Esophagus muscularis mucosa (tissue), 4 donors: ENCODE measurements around the gene PPME1. TPM values are rescaled to one million over a fixed set of nuclear protein-coding genes. Genes with fewer than 3 reads are reported as not detected.

ENCODE experiments used
- DNase-seq: peaks from one replicate; pipeline ENCODE4 v3.0.0-alpha.2; 2017; ENCODE audit errors: extremely low spot score
- H3K27ac ChIP-seq, 4 donors: fragments of 200-600 bp; sonication (generic); replicated peaks in 1 of 4; 1 replicate in 3 of 4; 2 replicates in 1 of 4; pipeline ENCODE4 v1.5.1; 2016 to 2019; ENCODE audit warnings: mild to moderate bottlenecking in 1 of 4
- H3K27me3 ChIP-seq, 4 donors: fragments of 200-600 bp; sonication (generic); one replicate each; pipeline versions ENCODE4 v1.5.1 to v1.6.0; 2016 to 2019
- H3K36me3 ChIP-seq, 4 donors: fragments of 200-600 bp; sonication (generic); one replicate each; pipeline ENCODE4 v1.5.1; 2016 to 2019
- H3K4me1 ChIP-seq, 4 donors: fragments of 200-600 bp; sonication (generic); one replicate each; pipeline ENCODE4 v1.5.1; 2016 to 2019
- H3K4me3 ChIP-seq, 4 donors: fragments of 200-600 bp; sonication (generic); 1 replicate in 2 of 4; 2 replicates in 2 of 4; pipeline ENCODE4 v1.5.1; 2016 to 2019; ENCODE audit warnings: mild to moderate bottlenecking in 4 of 4, moderate library complexity in 1 of 4
- H3K9me3 ChIP-seq, 4 donors: fragments of 200-600 bp; sonication (generic); 1 replicate in 3 of 4; 2 replicates in 1 of 4; pipeline ENCODE4 v1.5.1; 2016 to 2019
- EP300 ChIP-seq: sonication (generic); formaldehyde crosslinking; IDR thresholded peaks from one replicate; pipeline ENCODE4 v1.6.1; 2017; ENCODE audit warnings: antibody characterized with exemption
- POLR2A ChIP-seq: fragments of 450-650 bp; IDR thresholded peaks from one replicate; pipeline ENCODE4 v1.6.1; 2017; ENCODE audit warnings: antibody characterized with exemption, moderate library complexity, mild to moderate bottlenecking, low read depth
- POLR2AphosphoS5 ChIP-seq, 2 donors: sonication (generic); formaldehyde crosslinking; IDR thresholded peaks; one replicate each; pipeline ENCODE4 v1.6.1; 2017; ENCODE audit warnings: antibody characterized with exemption in 2 of 2
- WGBS: methylation state at CpG from one replicate; pipeline ENCODE4 v1.1.5; 2018; 5-methylcytosine and 5-hydroxymethylcytosine counted together
- intact Hi-C: fragments of 100-400 bp; cut with DNase I; formaldehyde crosslinking; loops from one replicate; pipeline ENCODE4 v1.15.1; 2023
- total RNA-seq, 4 donors: library from RNA; depleted of rRNA; stranded (reverse); fragments of >200 nt; gene quantifications; one replicate each; pipeline versions ENCODE4 v1.1.0 to v1.2.1, GENCODE V29; 2016
- TF ChIP-seq, protein P1 (sequence below), 3 experiments: fragments of 200-600 bp in 2 of 3; fragments of 450-650 bp in 1 of 3; sonication (generic) in 2 of 3; IDR thresholded peaks; one replicate each; pipeline ENCODE4 v1.5.1; 2017 to 2019; ENCODE audit warnings: antibody characterized with exemption in 3 of 3, mild to moderate bottlenecking in 2 of 3, moderate library complexity in 1 of 3

The PPME1 gene
- total RNA-seq, 4 donors from 2014 or later, result 25.3 to 45.2 (median 31.0) TPM

DNA sequence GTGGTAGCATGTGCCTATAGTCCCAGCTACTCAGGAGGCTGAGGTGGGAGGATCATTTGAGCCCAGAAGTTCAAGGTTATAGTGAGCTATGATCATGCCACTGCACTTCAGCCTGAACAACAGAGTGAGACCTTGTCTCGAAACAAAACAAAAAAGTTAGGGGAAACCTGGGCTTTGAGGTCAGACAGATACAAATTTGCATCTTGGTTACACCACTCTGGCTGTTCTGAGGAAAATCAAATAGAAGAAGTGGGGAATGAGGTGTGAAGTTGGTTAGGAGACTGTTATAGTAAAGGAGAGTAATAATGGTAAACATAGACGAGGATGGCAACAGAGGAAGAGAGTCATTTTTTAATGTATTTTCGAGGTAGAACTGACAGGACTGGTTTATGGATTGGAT is 62.6 kb downstream of the PPME1 start:
- no peak overlapping the region for H3K4me3 ChIP-seq
- peaks cover 0 to 4% (median 0%) of the 10 kb centered on the region in 4 donors for H3K4me1 ChIP-seq
- intact Hi-C loops, result no loop called here
- WGBS, result 94% methylated on average over 3 of the region's 3 CpGs
- H3K27me3 ChIP-seq, result no peaks in the 10 kb centered on the region
- DNase-seq, result no peak
- H3K36me3 ChIP-seq, result peaks cover 31 to 76% (median 43%) of the 10 kb centered on the region in 4 donors
- no peaks in the 10 kb centered on the region for H3K9me3 ChIP-seq
- no peak for TF ChIP-seq POLR2AphosphoS5 (IDR thresholded peaks at IDR 0.05)
- no peak for TF ChIP-seq EP300
- TF ChIP-seq POLR2A, result no peak
- TF ChIP-seq, protein P1, sequence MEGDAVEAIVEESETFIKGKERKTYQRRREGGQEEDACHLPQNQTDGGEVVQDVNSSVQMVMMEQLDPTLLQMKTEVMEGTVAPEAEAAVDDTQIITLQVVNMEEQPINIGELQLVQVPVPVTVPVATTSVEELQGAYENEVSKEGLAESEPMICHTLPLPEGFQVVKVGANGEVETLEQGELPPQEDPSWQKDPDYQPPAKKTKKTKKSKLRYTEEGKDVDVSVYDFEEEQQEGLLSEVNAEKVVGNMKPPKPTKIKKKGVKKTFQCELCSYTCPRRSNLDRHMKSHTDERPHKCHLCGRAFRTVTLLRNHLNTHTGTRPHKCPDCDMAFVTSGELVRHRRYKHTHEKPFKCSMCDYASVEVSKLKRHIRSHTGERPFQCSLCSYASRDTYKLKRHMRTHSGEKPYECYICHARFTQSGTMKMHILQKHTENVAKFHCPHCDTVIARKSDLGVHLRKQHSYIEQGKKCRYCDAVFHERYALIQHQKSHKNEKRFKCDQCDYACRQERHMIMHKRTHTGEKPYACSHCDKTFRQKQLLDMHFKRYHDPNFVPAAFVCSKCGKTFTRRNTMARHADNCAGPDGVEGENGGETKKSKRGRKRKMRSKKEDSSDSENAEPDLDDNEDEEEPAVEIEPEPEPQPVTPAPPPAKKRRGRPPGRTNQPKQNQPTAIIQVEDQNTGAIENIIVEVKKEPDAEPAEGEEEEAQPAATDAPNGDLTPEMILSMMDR (IDR thresholded peaks at IDR 0.05), result no peak
- no peak overlapping the region for H3K27ac ChIP-seq

DNA sequence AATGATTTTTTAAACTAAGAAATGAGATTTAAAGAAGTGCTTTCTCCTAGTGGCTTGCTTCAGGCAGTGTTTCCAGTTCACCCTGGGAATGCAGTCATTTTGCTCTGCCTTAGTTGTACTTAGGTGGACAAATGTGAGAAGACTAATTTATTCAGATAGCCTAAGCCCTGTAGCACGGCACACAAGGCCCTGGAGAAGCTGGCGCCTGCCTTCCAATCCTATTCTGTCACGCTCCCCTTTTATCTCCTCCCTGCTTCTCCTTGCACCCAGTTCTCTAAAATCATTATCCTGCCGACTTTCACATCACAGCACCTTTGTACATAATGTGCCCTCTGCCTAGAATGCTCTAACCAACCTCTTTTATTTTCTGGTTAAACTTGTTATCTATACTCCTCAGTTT is 64.0 kb downstream of the PPME1 start:
- WGBS, result 94% methylated on average over 4 of the region's 4 CpGs
- TF ChIP-seq POLR2AphosphoS5 (IDR thresholded peaks at IDR 0.05) (no peak), POLR2A (no peak)
- TF ChIP-seq, protein P1 (IDR thresholded peaks at IDR 0.05), result no peak
- H3K36me3 ChIP-seq, result peaks cover 30 to 87% (median 56%) of the 10 kb centered on the region in 4 donors
- peaks cover 0 to 4% (median 0%) of the 10 kb centered on the region in 4 donors for H3K4me1 ChIP-seq
- H3K27ac ChIP-seq, result no peak overlapping the region
- no peak for DNase-seq
- H3K27me3 ChIP-seq, result no peaks in the 10 kb centered on the region
- no peak overlapping the region for H3K4me3 ChIP-seq
- H3K9me3 ChIP-seq, result no peaks in the 10 kb centered on the region
- intact Hi-C loops, result no loop called here

DNA sequence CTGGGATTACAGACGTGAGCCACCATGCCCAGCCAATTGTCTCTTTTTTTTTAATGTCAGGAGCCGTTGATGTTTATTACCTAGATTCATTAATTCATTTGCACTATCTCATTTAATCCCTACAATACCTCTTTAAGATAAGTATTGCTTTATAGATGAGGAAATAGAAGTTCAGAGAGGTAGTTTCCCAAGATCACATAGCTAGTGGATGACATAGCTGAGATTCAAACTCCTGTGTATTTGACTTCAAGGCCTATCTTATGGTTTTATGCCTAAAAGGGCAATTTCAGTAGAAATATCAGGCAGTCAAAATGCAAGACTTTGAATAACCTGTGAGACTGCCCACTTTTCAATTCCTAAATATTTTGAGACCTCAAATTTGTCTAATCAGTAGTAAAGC is 66.5 kb downstream of the PPME1 start:
- Histone ChIP-seq H3K27ac (no peak overlapping the region), H3K9me3 (no peaks in the 10 kb centered on the region), H3K27me3 (no peaks in the 10 kb centered on the region), H3K4me1 (peaks cover 0 to 4% (median 0%) of the 10 kb centered on the region in 4 donors), H3K4me3 (no peak overlapping the region), H3K36me3 (peaks cover 21 to 79% (median 46%) of the 10 kb centered on the region in 4 donors)
- DNase-seq, result no peak
- TF ChIP-seq, protein P1 (IDR thresholded peaks at IDR 0.05), result no peak
- no peak for TF ChIP-seq EP300
- no peak for TF ChIP-seq POLR2A
- TF ChIP-seq POLR2AphosphoS5 (IDR thresholded peaks at IDR 0.05), result no peak
- intact Hi-C loops, result no loop called here
- WGBS, result 96% methylated on average over 2 of the region's 2 CpGs

DNA sequence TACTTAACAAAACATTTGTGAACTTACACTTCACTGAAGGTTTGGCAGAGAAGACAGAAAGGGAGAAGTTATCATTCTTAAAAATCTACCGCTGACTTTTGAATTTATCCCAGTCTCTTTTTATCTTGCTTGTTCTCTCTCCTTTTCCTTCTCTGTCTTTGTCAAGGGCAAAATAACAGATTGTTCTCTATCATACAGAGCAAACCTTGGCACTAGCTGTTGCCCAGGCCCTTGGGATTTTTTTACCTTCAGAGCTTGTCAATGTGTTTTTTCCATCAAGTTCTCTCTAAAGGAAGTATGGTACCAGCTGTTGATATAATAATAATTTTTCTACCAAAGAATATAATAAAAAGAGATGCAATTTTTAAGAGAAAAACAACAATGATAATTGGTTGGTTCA is 67.2 kb downstream of the PPME1 start:
- intact Hi-C loops, result no loop called here
- no peak overlapping the region for H3K4me3 ChIP-seq
- 76% methylated on average over 1 of the region's 1 CpG for WGBS
- H3K9me3 ChIP-seq, result no peaks in the 10 kb centered on the region
- no peak for TF ChIP-seq POLR2A
- no peak overlapping the region for H3K27ac ChIP-seq
- no peaks in the 10 kb centered on the region for H3K27me3 ChIP-seq
- DNase-seq, result no peak
- H3K4me1 ChIP-seq, result peaks cover 0 to 4% (median 0%) of the 10 kb centered on the region in 4 donors
- peaks cover 21 to 84% (median 46%) of the 10 kb centered on the region in 4 donors for H3K36me3 ChIP-seq

DNA sequence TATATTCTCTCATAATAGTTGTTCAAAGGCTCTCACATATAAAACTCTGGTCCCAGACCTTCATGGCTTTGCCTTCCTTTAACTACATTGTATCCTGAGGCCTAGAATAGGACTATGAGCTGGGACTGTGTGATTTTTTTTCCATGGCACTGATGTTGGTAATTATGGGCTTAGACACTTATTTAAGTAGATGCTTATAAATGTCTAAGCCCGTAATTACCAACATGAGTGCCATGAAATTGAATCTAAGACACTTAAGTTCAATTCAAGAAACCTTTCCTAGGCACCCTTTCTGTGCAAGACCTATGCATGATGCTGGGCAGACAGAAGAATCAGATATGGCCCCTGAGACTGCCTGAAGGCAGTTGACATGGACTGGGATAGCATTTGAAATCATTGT is 77.4 kb downstream of the PPME1 start:
- intact Hi-C loops, result no loop called here
- Histone ChIP-seq H3K4me1 (no peaks in the 10 kb centered on the region), H3K4me3 (no peak overlapping the region), H3K27ac (no peak overlapping the region), H3K9me3 (no peaks in the 10 kb centered on the region), H3K27me3 (no peaks in the 10 kb centered on the region), H3K36me3 (peaks cover 22 to 80% (median 70%) of the 10 kb centered on the region in 4 donors)
- no peak for TF ChIP-seq POLR2A
- TF ChIP-seq, protein P1 (IDR thresholded peaks at IDR 0.05), result no peak
- TF ChIP-seq EP300, result no peak
- no peak for TF ChIP-seq POLR2AphosphoS5 (IDR thresholded peaks at IDR 0.05)
- 100% methylated on average over 1 of the region's 1 CpG for WGBS
- peak; percentile 47 for DNase-seq
